Epithelial cell of esophagus (primary cell): Measurements from ENCODE around the gene RHBDF2.
"Not testable (repeated sequence)": the region's sequence is repeated elsewhere in the genome, so short reads cannot be mapped to it uniquely, and the experiment has no call there.

Experiments
- DNase-seq: peaks from one replicate; pipeline ENCODE4 v3.0.0; 2010; ENCODE audit warnings: low read depth
- H3K4me3 ChIP-seq: 2 replicates; pipeline ENCODE4 v1.5.1; 2011; ENCODE audit warnings: mild to moderate bottlenecking, low read length, control low read depth
- CTCF ChIP-seq: IDR thresholded peaks from 2 replicates; pipeline ENCODE4 v1.5.1; 2011; ENCODE audit warnings: low read depth, mild to moderate bottlenecking, low read length, control low read depth, inconsistent platforms; ENCODE audit not compliant: insufficient read depth; ENCODE audit errors: missing control alignments

RHBDF2 gene

GRCh38 chr17:76519048-76519966 is 18.1 kb upstream of the RHBDF2 start:
- H3K4me3 ChIP-seq = no peak overlapping the region
- TF ChIP-seq CTCF = no peak
- no peak for DNase-seq

GRCh38 chr17:76517638-76518038 is 16.4 kb upstream of the RHBDF2 start:
- TF ChIP-seq CTCF = no peak
- no peak overlapping the region for H3K4me3 ChIP-seq
- DNase-seq = no peak

- H3K4me3 ChIP-seq = no peak overlapping the region
- peak; percentile 63 for DNase-seq
- TF ChIP-seq CTCF = no peak
Observed at GRCh38 chr17:76515274-76515949, 14.2 kb upstream of the RHBDF2 start.

GRCh38 chr17:76514355-76514754 is 13.1 kb upstream of the RHBDF2 start:
- DNase-seq, H3K4me3 ChIP-seq: not testable (repeated sequence)

- TF ChIP-seq CTCF = no peak
- no peak for DNase-seq
Observed at GRCh38 chr17:76513306-76513692, 12.1 kb upstream of the RHBDF2 start.

GRCh38 chr17:76512366-76513305 is 11.4 kb upstream of the RHBDF2 start:
- no peak for DNase-seq
- no peak for TF ChIP-seq CTCF
- H3K4me3 ChIP-seq = no peak overlapping the region

More at GRCh38 chr17:76513306-76513692, 12.1 kb upstream of the RHBDF2 start:
- H3K4me3 ChIP-seq = no peak overlapping the region

- H3K4me3 ChIP-seq = no peak overlapping the region
- DNase-seq = no peak
- no peak for TF ChIP-seq CTCF
Observed at GRCh38 chr17:76511668-76512365, 10.6 kb upstream of the RHBDF2 start.
